Ovary (tissue), 10 donors: ENCODE results near the gene PLG. TPM values are rescaled to one million over a fixed set of nuclear protein-coding genes. Genes with fewer than 3 reads are reported as not detected.
"Not testable (repeated sequence)": the region's sequence is repeated elsewhere in the genome, so short reads cannot be mapped to it uniquely, and the experiment has no call there.

Experiments
- DNase-seq, 5 donors: peaks; one replicate each; pipeline ENCODE4 v3.0.0-alpha.2; 2019 to 2020
- H3K27ac ChIP-seq, 2 donors: fragments of 200-600 bp; one replicate each; pipeline versions ENCODE4 v1.5.1 to v1.8.0; 2019 to 2022
- H3K27me3 ChIP-seq: fragments of 200-600 bp; one replicate; pipeline ENCODE4 v1.8.0; 2022
- H3K36me3 ChIP-seq: fragments of 200-600 bp; sonication (generic); one replicate; pipeline ENCODE4 v1.5.1; 2019
- H3K4me1 ChIP-seq: one replicate; pipeline ENCODE4 v1.8.1; 2013; ENCODE audit warnings: mild to moderate bottlenecking, moderate library complexity; ENCODE audit not compliant: insufficient read depth
- H3K4me3 ChIP-seq: fragments of 200-600 bp; sonication (generic); one replicate; pipeline ENCODE4 v1.5.1; 2017
- H3K9me3 ChIP-seq, 2 donors: fragments of 200-600 bp in 1 of 2; sonication (generic) in 1 of 2; one replicate each; pipeline versions ENCODE4 v1.5.1 to v1.8.1; 2013 to 2019; ENCODE audit warnings: mild to moderate bottlenecking in 1 of 2, moderate library complexity in 1 of 2
- EP300 ChIP-seq: sonication (generic); formaldehyde crosslinking; IDR thresholded peaks from one replicate; pipeline ENCODE4 v1.6.1; 2017; ENCODE audit warnings: antibody characterized with exemption
- POLR2A ChIP-seq: fragments of 450-650 bp; IDR thresholded peaks from one replicate; pipeline ENCODE4 v1.6.1; 2017; ENCODE audit warnings: antibody characterized with exemption, mild to moderate bottlenecking, moderate library complexity
- WGBS, 3 donors: extraction: QIAGEN DNeasy Blood & Tissue Kit in 1 of 3; methylation state at CpG; one replicate each; pipeline versions ENCODE4 v1.1.5 to v1.1.7; 2013 to 2017; 5-methylcytosine and 5-hydroxymethylcytosine counted together
- intact Hi-C, 4 donors: fragments of 100-400 bp; cut with DNase I; formaldehyde crosslinking; loops; one replicate each; pipeline versions ENCODE4 v1.11.0 to v1.15.1; 2022 to 2023
- long read RNA-seq, 3 donors: library from polyadenylated mRNA in 2 of 3; unstranded in 2 of 3; transcript quantifications; one replicate each; pipeline ENCODE4 v2.0.0 and lab custom pipeline, GENCODE V29; 2021 to 2026
- polyA plus RNA-seq, 2 donors: library from polyadenylated mRNA; stranded (reverse); fragments of 200-250 nt in 1 of 2; fragments of 350-450 nt in 1 of 2; fragmentation: Illumina TruSeq in 1 of 2; extraction: RNeasy Lipid Tissue Mini Kit (QIAGEN cat#74804) in 1 of 2; gene quantifications; one replicate each; pipeline ENCODE4 v1.2.3, GENCODE V29; 2013 to 2014
- total RNA-seq, 7 donors: library from RNA; depleted of rRNA in 2 of 7; stranded (reverse); fragments of >200 nt in 2 of 7; fragmentation: NEBNext Ultra II Directional in 3 of 7; extraction: Animal tissue kit (Norgen Biotek cat#: 25700) in 3 of 7; gene quantifications; one replicate each; pipeline versions ENCODE4 v1.1.0 to v1.2.4, GENCODE V29; 2016 to 2023
- TF ChIP-seq, protein P1 (sequence below), 3 donors: fragments of 450-650 bp in 2 of 3; fragments of 200-600 bp in 1 of 3; IDR thresholded peaks; one replicate each; pipeline versions ENCODE4 v1.5.1 to v1.8.0; 2016 to 2022; ENCODE audit warnings: antibody characterized with exemption in 3 of 3, mild to moderate bottlenecking in 1 of 3
- donor health status: DM: no; HTN: no; CAD: no; lungs with moderate emphysema.
- donor health status: DM: no; HTN: no; CAD: no.
- donor health status: Bipolar disorder and iron deficiency.
- donor health status: DM: yes; HTN: yes; CAD: no.
- donor health status: DM: no; HTN: no; CAD: no.
- donor health status: DM: yes; HTN: yes; CAD: no.

The PLG gene
- total RNA-seq (1 to 10 TPM in 1 of 7 donors, under 1 TPM in 4, not detected in 2; 0.11 to 1.4 (median 0.38) TPM), polyA plus RNA-seq (not detected)
- long read RNA-seq, donor 1: 0 reads
- long read RNA-seq, donor 2: 0 reads
- long read RNA-seq, donor 3, partial matches to known transcripts: 0 of 1 reads
- long read RNA-seq, donor 3, other reads (novel, unspliced or antisense): 1 of 1 reads

DNA sequence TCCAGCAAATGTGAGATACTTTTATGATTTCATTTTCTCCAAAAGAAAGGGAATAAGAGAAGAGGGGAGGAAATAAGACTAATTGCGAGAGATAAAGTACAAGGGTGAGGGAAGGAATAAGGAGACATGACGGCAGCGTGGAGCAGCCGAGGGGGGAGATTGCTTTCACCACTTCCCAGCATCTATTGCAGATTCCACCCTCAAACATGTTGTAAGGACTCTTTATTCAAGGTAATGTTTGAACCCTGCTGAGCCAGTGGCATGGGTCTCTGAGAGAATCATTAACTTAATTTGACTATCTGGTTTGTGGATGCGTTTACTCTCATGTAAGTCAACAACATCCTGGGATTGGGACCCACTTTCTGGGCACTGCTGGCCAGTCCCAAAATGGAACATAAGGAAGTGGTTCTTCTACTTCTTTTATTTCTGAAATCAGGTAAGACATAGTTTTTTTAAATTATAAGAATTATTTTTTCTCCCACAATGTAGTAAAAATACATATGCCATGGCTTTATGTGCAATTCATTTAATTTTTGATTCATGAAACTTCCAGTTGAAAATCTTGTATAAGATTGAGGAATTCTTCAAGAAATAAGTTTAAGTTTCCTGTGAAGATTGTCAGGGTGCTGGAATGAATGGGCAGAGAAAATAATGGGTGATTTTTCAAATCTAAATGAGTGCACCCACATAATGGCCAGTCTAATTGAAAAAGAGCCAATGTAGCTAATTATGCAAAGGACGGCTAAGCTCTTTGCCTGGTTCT is at the start of gene PLG:
Gene PLG (plus strand): TSS at position 327 of the 763 bp plus-strand sequence. CDS start 61 bp downstream, at position 388.
- DNase-seq, H3K9me3 ChIP-seq, H3K27ac ChIP-seq, intact Hi-C loops, H3K4me3 ChIP-seq, H3K36me3 ChIP-seq, H3K27me3 ChIP-seq, H3K4me1 ChIP-seq: not testable (repeated sequence)
- WGBS, 3 donors: 85 to 90% (median 87%) methylated on average over 6 of the region's 6 CpGs

DNA sequence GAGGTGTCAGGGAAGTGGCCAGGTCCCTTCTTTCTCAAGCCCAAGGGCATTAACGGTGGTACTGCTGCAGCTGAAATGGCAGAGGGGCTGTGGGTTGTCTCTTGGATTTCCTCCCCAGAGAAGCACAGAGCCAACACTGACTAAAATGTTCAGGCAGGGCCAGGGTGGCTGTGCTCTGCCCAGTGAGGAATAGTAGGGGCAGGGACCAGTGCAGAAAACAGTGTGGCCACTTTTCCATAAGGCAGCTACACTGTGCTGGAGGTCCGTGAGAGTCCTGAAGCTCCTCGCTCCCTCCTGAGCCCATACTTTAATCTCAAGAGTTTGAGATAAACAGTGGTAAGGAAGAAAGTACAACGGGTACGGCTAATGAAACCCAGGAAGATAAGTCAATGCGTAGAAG is 42.5 kb upstream of the PLG start:
- intact Hi-C loops: no loop called here

DNA sequence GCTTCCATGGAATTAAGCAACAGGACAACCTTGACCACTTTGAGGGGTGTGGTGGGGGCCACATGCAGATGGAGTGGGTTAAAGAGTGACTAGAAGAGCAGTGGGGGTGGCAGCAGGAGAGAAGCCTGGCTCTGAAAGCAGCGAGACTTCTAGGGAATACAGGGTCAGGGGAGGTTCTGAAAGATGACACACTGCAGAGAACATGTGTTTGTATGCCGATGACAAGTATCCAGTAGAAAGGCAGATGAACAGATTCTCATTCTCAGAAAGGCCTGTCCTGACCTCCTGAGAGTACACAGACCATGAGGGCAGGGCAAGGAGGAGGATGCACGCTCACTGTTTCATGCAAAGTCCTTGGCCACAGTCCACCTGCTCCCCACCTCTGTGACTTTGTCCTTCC is 40.8 kb upstream of the PLG start:
- intact Hi-C loops: no loop called here
- Histone ChIP-seq H3K27me3 (no peaks in the 10 kb centered on the region), H3K9me3 (peaks cover 0 to 2% of the 10 kb centered on the region in 2 donors), H3K27ac (no peak overlapping the region), H3K4me1 (no peaks in the 10 kb centered on the region), H3K36me3 (no peaks in the 10 kb centered on the region), H3K4me3 (no peak overlapping the region)
- no peak for DNase-seq
- WGBS, 3 donors: 62 to 66% (median 65%) methylated on average over 3 of the region's 3 CpGs
- TF ChIP-seq POLR2A (no peak), EP300 (no peak)
- TF ChIP-seq, protein P1, sequence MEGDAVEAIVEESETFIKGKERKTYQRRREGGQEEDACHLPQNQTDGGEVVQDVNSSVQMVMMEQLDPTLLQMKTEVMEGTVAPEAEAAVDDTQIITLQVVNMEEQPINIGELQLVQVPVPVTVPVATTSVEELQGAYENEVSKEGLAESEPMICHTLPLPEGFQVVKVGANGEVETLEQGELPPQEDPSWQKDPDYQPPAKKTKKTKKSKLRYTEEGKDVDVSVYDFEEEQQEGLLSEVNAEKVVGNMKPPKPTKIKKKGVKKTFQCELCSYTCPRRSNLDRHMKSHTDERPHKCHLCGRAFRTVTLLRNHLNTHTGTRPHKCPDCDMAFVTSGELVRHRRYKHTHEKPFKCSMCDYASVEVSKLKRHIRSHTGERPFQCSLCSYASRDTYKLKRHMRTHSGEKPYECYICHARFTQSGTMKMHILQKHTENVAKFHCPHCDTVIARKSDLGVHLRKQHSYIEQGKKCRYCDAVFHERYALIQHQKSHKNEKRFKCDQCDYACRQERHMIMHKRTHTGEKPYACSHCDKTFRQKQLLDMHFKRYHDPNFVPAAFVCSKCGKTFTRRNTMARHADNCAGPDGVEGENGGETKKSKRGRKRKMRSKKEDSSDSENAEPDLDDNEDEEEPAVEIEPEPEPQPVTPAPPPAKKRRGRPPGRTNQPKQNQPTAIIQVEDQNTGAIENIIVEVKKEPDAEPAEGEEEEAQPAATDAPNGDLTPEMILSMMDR (IDR thresholded peaks at IDR 0.05): no peak

More for the DNA sequence above, 42.5 kb upstream of the PLG start:
- Histone ChIP-seq H3K27me3 (no peaks in the 10 kb centered on the region), H3K4me3 (no peak overlapping the region), H3K4me1 (no peaks in the 10 kb centered on the region), H3K27ac (no peak overlapping the region), H3K36me3 (no peaks in the 10 kb centered on the region), H3K9me3 (peaks cover 0 to 2% of the 10 kb centered on the region in 2 donors)
- TF ChIP-seq EP300: no peak
- no peak for TF ChIP-seq POLR2A
- TF ChIP-seq, protein P1 (IDR thresholded peaks at IDR 0.05): no peak
- WGBS, 3 donors: 83 to 88% (median 87%) methylated on average over 6 of the region's 6 CpGs
- no peak for DNase-seq

DNA sequence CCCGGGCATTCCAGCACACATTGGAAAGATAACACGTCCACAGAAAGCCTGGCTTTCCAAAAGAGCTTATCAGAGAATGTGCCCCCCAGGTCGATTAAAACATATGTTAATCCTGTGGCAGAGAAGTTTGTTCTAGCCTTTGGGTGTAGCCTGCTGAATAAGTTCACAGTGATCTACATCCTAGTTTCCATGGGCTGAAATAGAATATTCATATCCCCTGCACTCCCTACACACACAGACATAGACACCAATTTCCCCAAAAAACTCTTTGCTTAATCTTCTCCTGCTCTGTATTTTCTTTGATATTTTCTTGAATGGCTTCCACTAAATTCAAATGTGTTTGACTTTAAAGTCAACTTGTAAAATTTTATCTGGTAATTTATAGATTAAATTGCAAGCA is 39.6 kb upstream of the PLG start:
- H3K9me3 ChIP-seq: peaks cover 0 to 1% of the 10 kb centered on the region in 2 donors
- TF ChIP-seq, protein P1 (IDR thresholded peaks at IDR 0.05): no peak
- TF ChIP-seq POLR2A (no peak), EP300 (no peak)
- H3K27ac ChIP-seq: no peak overlapping the region
- DNase-seq: no peak
- H3K4me1 ChIP-seq: no peaks in the 10 kb centered on the region
- no peaks in the 10 kb centered on the region for H3K27me3 ChIP-seq
- intact Hi-C loops: no loop called here
- no peak overlapping the region for H3K4me3 ChIP-seq
- WGBS, 3 donors: 5 to 9% (median 6%) methylated on average over 3 of the region's 3 CpGs
- no peaks in the 10 kb centered on the region for H3K36me3 ChIP-seq

DNA sequence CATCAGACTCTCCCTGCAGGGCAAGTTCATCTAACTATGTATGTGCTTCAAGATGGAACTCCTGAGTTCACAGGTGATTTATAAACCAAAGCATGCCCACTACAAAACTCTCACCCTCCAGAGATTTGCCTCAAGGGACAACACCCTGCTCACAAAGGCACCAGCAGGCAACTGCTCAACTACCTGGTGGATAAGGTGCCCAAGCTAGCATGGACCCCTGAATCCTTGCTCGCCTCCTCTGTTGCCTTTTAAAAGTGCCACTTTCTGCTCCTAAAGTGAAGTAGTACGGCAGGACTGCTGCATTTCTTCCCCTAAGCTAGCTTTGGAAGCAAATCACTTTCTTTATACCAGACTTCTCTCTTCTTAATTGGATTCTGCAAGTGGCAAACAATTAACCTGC is 39.2 kb upstream of the PLG start:
- WGBS, 3 donors: 69 to 81% (median 71%) methylated on average over 2 of the region's 2 CpGs
- TF ChIP-seq EP300 (no peak), POLR2A (no peak)
- TF ChIP-seq, protein P1 (IDR thresholded peaks at IDR 0.05): no peak
- no peak overlapping the region for H3K4me3 ChIP-seq

DNA sequence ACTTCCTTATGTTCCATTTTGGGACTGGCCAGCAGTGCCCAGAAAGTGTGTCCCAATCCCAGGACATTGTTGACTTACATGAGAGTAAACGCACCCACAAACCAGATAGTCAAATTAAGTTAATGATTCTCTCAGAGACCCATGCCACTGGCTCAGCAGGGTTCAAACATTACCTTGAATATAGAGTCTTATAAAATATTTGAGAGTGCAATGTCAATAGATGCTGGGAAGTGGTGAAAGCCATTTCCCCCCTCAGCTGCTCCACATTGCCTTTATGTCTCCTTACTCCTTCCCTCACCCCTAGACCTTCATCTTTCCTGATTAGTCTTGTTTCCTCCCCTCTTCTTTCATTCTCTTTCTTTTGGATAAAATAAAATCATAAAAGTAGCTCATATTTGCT is 37.8 kb upstream of the PLG start, which contains the start of gene LPA:
Gene LPA (minus strand): TSS at position 78 of the 400 bp plus-strand sequence. CDS start 61 bp downstream, at position 17.
- H3K36me3 ChIP-seq, H3K4me1 ChIP-seq, intact Hi-C loops, H3K9me3 ChIP-seq, H3K27me3 ChIP-seq, H3K27ac ChIP-seq, DNase-seq, H3K4me3 ChIP-seq: not testable (repeated sequence)
- WGBS, 3 donors: 87 to 100% (median 91%) methylated on average over 1 of the region's 1 CpG

More for the DNA sequence above, 39.2 kb upstream of the PLG start:
- intact Hi-C loops: no loop called here
- Histone ChIP-seq H3K36me3 (no peaks in the 10 kb centered on the region), H3K4me1 (no peaks in the 10 kb centered on the region), H3K27ac (no peak overlapping the region), H3K27me3 (no peaks in the 10 kb centered on the region), H3K9me3 (no peaks in the 10 kb centered on the region)
- DNase-seq: no peak
